ENCODE data around the gene ABHD18. TPM values are rescaled to one million over a fixed set of nuclear protein-coding genes. Genes with fewer than 3 reads are reported as not detected.
"Not testable (repeated sequence)": the region's sequence is repeated elsewhere in the genome, so short reads cannot be mapped to it uniquely, and the experiment has no call there.

ABHD18 gene
- total RNA-seq, 3 donors from 2014 or later (not counting 1 experiment from before 2014, with no cell fraction given), result 16.0 to 21.9 (median 17.6) TPM

DNA sequence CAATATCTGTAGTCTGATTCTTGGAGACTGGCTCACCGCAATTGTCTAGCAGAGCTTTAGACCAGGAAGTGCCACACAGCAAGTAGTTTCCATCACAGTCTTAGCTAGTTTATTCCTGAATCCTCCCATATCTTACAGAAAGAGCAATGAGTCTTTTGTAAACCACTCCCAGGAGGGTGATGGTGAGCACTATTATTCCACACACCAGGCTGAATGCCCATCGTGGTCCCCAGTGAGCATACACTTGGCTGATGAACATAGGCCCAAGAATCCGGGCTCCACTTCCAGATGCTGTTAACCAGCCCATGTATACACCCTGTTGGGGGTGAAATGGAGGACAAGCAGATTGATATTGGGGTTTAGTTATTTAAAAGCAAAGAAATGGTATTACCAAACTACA is 44.7 kb upstream of the ABHD18 start:
- Mint-ChIP-seq H3K36me3 (peaks cover 7% of the 10 kb centered on the region), H3K9me3 (no peaks in the 10 kb centered on the region)
- TF ChIP-seq, protein P1, sequence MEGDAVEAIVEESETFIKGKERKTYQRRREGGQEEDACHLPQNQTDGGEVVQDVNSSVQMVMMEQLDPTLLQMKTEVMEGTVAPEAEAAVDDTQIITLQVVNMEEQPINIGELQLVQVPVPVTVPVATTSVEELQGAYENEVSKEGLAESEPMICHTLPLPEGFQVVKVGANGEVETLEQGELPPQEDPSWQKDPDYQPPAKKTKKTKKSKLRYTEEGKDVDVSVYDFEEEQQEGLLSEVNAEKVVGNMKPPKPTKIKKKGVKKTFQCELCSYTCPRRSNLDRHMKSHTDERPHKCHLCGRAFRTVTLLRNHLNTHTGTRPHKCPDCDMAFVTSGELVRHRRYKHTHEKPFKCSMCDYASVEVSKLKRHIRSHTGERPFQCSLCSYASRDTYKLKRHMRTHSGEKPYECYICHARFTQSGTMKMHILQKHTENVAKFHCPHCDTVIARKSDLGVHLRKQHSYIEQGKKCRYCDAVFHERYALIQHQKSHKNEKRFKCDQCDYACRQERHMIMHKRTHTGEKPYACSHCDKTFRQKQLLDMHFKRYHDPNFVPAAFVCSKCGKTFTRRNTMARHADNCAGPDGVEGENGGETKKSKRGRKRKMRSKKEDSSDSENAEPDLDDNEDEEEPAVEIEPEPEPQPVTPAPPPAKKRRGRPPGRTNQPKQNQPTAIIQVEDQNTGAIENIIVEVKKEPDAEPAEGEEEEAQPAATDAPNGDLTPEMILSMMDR (IDR thresholded peaks at IDR 0.05), result no peak

DNA sequence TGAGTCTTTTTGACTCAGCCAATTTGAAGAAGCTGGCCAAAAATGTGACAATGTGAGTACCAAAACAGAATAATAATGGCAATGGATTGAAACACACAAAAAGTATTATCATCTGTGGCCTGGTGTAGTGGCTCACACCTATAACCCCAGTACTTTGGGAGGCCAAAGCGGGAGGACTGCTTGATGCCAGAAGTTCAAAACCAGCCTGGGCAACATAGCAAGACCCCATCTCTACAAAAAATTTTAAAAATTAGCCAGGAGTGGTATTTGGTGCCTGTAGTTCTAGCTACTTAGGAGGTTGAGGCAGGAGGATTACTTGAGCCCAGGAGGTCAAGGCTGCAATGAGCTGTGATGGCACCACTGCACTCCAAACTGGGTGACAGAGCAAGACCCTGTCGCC is 43.0 kb upstream of the ABHD18 start:
- Mint-ChIP-seq H3K36me3 (peaks cover 7% of the 10 kb centered on the region), H3K4me1 (peaks cover 5 to 10% of the 10 kb centered on the region in 2 donors), H3K9me3 (no peaks in the 10 kb centered on the region), H3K4me3 (no peak overlapping the region), H3K27me3 (ENCODE audit: low read depth in 2 of 2) (no peaks in the 10 kb centered on the region), H3K27ac (no peak overlapping the region)
- H3K36me3 ChIP-seq (ENCODE audit: control insufficient read depth, insufficient read depth, low read length), result peaks cover 26% of the 10 kb centered on the region
- H3K27ac ChIP-seq (ENCODE audit: low read length), result no peak overlapping the region
- no peaks in the 10 kb centered on the region for H3K9me3 ChIP-seq (ENCODE audit: control insufficient read depth, insufficient read depth, low read length)
- intact Hi-C loops (cut with micrococcal nuclease), result no loop called here
- no peak overlapping the region for H3K4me3 ChIP-seq (ENCODE audit: low read length)
- DNase-seq (no peak), ATAC-seq (no peak)
- no peaks in the 10 kb centered on the region for H3K4me1 ChIP-seq (ENCODE audit: control insufficient read depth, insufficient read depth, low read length)
- TF ChIP-seq, protein P1 (IDR thresholded peaks at IDR 0.05), result no peak
- no CpG with 5 or more reads among the region's 2 CpGs for WGBS (ENCODE audit: insufficient coverage)
- no peaks in the 10 kb centered on the region for H3K27me3 ChIP-seq (ENCODE audit: control insufficient read depth, insufficient read depth, low read length)

More for the DNA sequence above, 44.7 kb upstream of the ABHD18 start:
- Histone ChIP-seq H3K9me3 (ENCODE audit: control insufficient read depth, insufficient read depth, low read length) (no peaks in the 10 kb centered on the region), H3K4me1 (ENCODE audit: control insufficient read depth, insufficient read depth, low read length) (no peaks in the 10 kb centered on the region), H3K4me3 (ENCODE audit: low read length) (no peak overlapping the region), H3K27ac (ENCODE audit: low read length) (no peak overlapping the region), H3K36me3 (ENCODE audit: control insufficient read depth, insufficient read depth, low read length) (peaks cover 29% of the 10 kb centered on the region), H3K27me3 (ENCODE audit: control insufficient read depth, insufficient read depth, low read length) (no peaks in the 10 kb centered on the region)
- intact Hi-C loops (cut with micrococcal nuclease), result no loop called here
- H3K4me1 Mint-ChIP-seq, result peaks cover 0 to 10% of the 10 kb centered on the region in 2 donors
- DNase-seq (no peak), ATAC-seq (no peak)
- 98% methylated on average over 3 of the region's 3 CpGs for WGBS (ENCODE audit: insufficient coverage)
- H3K27ac Mint-ChIP-seq, result no peak overlapping the region
- no peak overlapping the region for H3K4me3 Mint-ChIP-seq
- no peaks in the 10 kb centered on the region for H3K27me3 Mint-ChIP-seq (ENCODE audit: low read depth in 2 of 2)

DNA sequence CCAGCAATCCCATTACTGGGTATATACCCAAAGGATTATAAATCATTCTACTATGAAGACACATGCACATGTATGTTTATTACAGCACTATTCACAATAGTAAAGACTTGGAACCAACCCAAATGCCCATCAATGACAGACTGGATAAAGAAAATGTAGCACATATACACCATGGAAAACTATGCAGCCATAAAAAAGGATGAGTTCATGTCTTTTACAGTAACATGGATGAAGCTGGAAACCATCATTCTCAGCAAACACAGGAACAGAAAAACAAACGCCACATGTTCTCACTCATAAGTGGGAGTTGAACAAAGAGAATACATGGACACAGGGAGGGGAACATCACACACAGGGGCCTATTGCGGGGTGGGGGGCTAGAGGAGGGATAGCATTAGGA is 39.5 kb upstream of the ABHD18 start:
- 100% methylated on average over 1 of the region's 2 CpGs for WGBS (ENCODE audit: insufficient coverage)
- H3K27ac Mint-ChIP-seq; H3K9me3 ChIP-seq (ENCODE audit: control insufficient read depth, insufficient read depth, low read length); H3K4me3 ChIP-seq (ENCODE audit: low read length); H3K4me3 Mint-ChIP-seq; H3K27me3 Mint-ChIP-seq (ENCODE audit: low read depth in 2 of 2); H3K9me3 Mint-ChIP-seq; ATAC-seq; H3K36me3 Mint-ChIP-seq; H3K27me3 ChIP-seq (ENCODE audit: control insufficient read depth, insufficient read depth, low read length); H3K4me1 ChIP-seq (ENCODE audit: control insufficient read depth, insufficient read depth, low read length); intact Hi-C loops (cut with micrococcal nuclease); H3K27ac ChIP-seq (ENCODE audit: low read length); H3K4me1 Mint-ChIP-seq; DNase-seq: not testable (repeated sequence)
- peaks cover 19% of the 10 kb centered on the region for H3K36me3 ChIP-seq (ENCODE audit: control insufficient read depth, insufficient read depth, low read length)

DNA sequence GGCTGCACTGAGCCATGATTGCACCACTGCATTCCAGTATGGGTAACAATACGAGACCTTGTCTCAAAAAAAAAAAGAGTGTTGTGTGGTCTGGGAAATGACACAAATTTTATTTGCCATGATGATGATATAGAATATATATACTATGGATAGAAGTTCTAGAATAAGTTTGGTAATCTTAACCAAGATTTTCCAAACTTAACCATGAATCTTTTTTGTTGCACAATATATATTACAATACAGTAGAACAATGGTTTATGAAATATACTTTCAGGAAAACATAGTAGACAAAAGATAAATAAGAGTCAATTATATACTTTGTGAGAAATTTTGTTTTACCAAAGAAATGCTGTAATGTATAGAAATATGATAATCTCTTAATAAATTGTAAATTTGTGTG is 35.0 kb upstream of the ABHD18 start:
- Mint-ChIP-seq H3K36me3 (peaks cover 8% of the 10 kb centered on the region), H3K4me1 (peaks cover 0 to 5% of the 10 kb centered on the region in 2 donors)
- no peak for DNase-seq

DNA sequence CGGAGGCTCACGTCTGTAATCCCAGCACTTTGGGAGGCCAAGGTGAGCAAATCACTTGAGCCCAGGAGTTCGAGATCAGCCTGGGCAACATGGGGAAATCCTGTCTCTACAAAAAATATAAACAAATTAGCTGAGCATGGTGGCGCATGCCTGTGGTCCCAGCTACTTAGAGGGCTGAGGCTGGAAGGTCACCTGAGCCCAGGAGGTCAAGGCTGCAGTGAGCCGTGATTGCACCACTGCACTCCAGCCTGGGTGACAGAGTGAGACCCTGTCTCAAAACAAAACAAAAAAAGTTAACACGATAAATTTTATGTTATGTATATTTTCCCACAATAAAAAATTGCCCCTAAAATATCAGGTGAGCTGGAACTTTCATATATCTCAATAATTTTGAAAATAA is 33.4 kb upstream of the ABHD18 start:
- H3K9me3 ChIP-seq (ENCODE audit: control insufficient read depth, insufficient read depth, low read length); H3K9me3 Mint-ChIP-seq; H3K27me3 ChIP-seq (ENCODE audit: control insufficient read depth, insufficient read depth, low read length); H3K4me3 Mint-ChIP-seq; ATAC-seq; H3K27me3 Mint-ChIP-seq (ENCODE audit: low read depth in 2 of 2); H3K4me1 ChIP-seq (ENCODE audit: control insufficient read depth, insufficient read depth, low read length); H3K4me3 ChIP-seq (ENCODE audit: low read length); H3K4me1 Mint-ChIP-seq; intact Hi-C loops (cut with micrococcal nuclease); H3K36me3 Mint-ChIP-seq; H3K27ac Mint-ChIP-seq; DNase-seq; H3K27ac ChIP-seq (ENCODE audit: low read length): not testable (repeated sequence)
- 100% methylated on average over 5 of the region's 6 CpGs for WGBS (ENCODE audit: insufficient coverage)
- H3K36me3 ChIP-seq (ENCODE audit: control insufficient read depth, insufficient read depth, low read length), result peaks cover 16% of the 10 kb centered on the region

More for the DNA sequence above, 35.0 kb upstream of the ABHD18 start:
- TF ChIP-seq, protein P1 (IDR thresholded peaks at IDR 0.05), result no peak
- no peak for ATAC-seq
- Histone ChIP-seq H3K4me3 (ENCODE audit: low read length) (no peak overlapping the region), H3K9me3 (ENCODE audit: control insufficient read depth, insufficient read depth, low read length) (no peaks in the 10 kb centered on the region), H3K27ac (ENCODE audit: low read length) (no peak overlapping the region), H3K27me3 (ENCODE audit: control insufficient read depth, insufficient read depth, low read length) (no peaks in the 10 kb centered on the region), H3K4me1 (ENCODE audit: control insufficient read depth, insufficient read depth, low read length) (no peaks in the 10 kb centered on the region), H3K36me3 (ENCODE audit: control insufficient read depth, insufficient read depth, low read length) (peaks cover 16% of the 10 kb centered on the region)
- WGBS (ENCODE audit: insufficient coverage), result 92% methylated on average over 1 of the region's 1 CpG
- no peak overlapping the region for H3K4me3 Mint-ChIP-seq
- intact Hi-C loops (cut with micrococcal nuclease), result no loop called here
- no peak overlapping the region for H3K27ac Mint-ChIP-seq
- no peaks in the 10 kb centered on the region for H3K27me3 Mint-ChIP-seq (ENCODE audit: low read depth in 2 of 2)
- H3K9me3 Mint-ChIP-seq, result no peaks in the 10 kb centered on the region
